C4-2B (cell line): ENCODE data around the gene CNOT3.

Experiments
- H3K27ac ChIP-seq: fragments of 450-650 bp; 2 replicates; pipeline ENCODE4 v1.5.1; 2017
- CTCF ChIP-seq: fragments of 450-650 bp; conservative IDR thresholded peaks from 2 replicates; pipeline ENCODE4 v1.5.1; 2017; ENCODE audit warnings: mild to moderate bottlenecking
- ZFX ChIP-seq: fragments of 450-650 bp; IDR thresholded peaks from 2 replicates; pipeline ENCODE4 v1.6.1; 2017

CNOT3 gene

GRCh38 chr19:54153731-54154326 is 16.3 kb downstream of the CNOT3 start:
- H3K27ac ChIP-seq, result no peak overlapping the region
- TF ChIP-seq CTCF (no peak), ZFX (no peak)

GRCh38 chr19:54154603-54155345 is 17.2 kb downstream of the CNOT3 start:
- no peak for TF ChIP-seq ZFX
- TF ChIP-seq CTCF, result no peak
- H3K27ac ChIP-seq, result no peak overlapping the region

- H3K27ac ChIP-seq, result no peak overlapping the region
- no peak for TF ChIP-seq ZFX
- TF ChIP-seq CTCF, result no peak
Observed at GRCh38 chr19:54155694-54156093, 18.1 kb downstream of the CNOT3 start.

DNA sequence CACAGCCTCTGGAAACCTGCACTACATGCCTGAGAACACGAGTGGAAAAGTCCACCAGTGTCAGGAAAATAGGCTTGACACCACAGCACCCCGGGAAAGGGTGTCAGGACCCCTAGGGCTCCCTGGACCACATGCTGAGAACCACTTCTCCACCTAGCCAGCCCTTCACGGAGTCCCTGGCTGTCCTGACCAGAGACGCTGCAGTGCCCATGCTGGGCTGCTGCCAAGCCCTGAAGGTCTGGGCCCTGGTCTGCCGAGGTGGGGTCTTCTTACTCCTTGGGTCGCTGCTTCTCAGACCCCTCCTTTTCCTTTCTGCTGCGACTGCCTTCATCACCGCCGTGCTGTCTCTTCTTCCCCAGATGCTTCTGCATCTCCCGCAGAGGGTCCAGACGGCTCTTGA is 18.9 kb downstream of the CNOT3 start:
- no peak for TF ChIP-seq ZFX
- no peak for TF ChIP-seq CTCF
- H3K27ac ChIP-seq, result no peak overlapping the region

GRCh38 chr19:54156953-54157352 is 19.4 kb downstream of the CNOT3 start:
- TF ChIP-seq ZFX, result no peak
- no peak for TF ChIP-seq CTCF
- H3K27ac ChIP-seq, result no peak overlapping the region

- TF ChIP-seq ZFX, result no peak
- TF ChIP-seq CTCF, result no peak
- H3K27ac ChIP-seq, result peak overlapping the region; percentile 88
Observed at GRCh38 chr19:54158812-54159351, 21.3 kb downstream of the CNOT3 start.

GRCh38 chr19:54159352-54160181 is 22.0 kb downstream of the CNOT3 start, which contains the start of gene LENG1:
Gene LENG1, minus strand, starts transcription at chr19:54159721. Its CDS starts 26 bp downstream, at chr19:54159695.
- TF ChIP-seq CTCF (no peak; the same call in 1 of the 2 replicates), ZFX (no peak)
- H3K27ac ChIP-seq, result peak within 1 kb of the TSS; percentile 88
